ENCODE measurements around the gene LRRC59. TPM values are rescaled to one million over a fixed set of nuclear protein-coding genes. Genes with fewer than 3 reads are reported as not detected.

The LRRC59 gene
- total and polyA plus RNA-seq, 2 of the 13 experiments (the other 11 are each of a cell fraction or from before 2014, with no cell fraction given) = 87.3 to 222 TPM

- TF ChIP-seq HBP1 (CRISPR knock-in tag; IDR thresholded peaks at IDR 0.05; ENCODE audit: low read depth) (0 out of 2 replicates have a peak, but pooled peaks have one; percentile 38), GABPB1 (CRISPR knock-in tag; IDR thresholded peaks at IDR 0.05) (peak; percentile 73; the same call in 1 of the 2 replicates), ZNF709 (CRISPR knock-in tag; IDR thresholded peaks at IDR 0.05) (no peak), ZNF281 (CRISPR knock-in tag; IDR thresholded peaks at IDR 0.05; ENCODE audit: borderline replicate concordance) (peak; percentile 41; the same call in 1 of the 2 replicates), ZNF382 (CRISPR knock-in tag; IDR thresholded peaks at IDR 0.05; ENCODE audit: borderline replicate concordance) (no peak), ZNF460 (CRISPR knock-in tag; IDR thresholded peaks at IDR 0.05; ENCODE audit: borderline replicate concordance) (no peak), ZNF362 (CRISPR knock-in tag; IDR thresholded peaks at IDR 0.05; ENCODE audit: borderline replicate concordance) (0 out of 2 replicates have a peak, but pooled peaks have one; percentile 7), SOX13 (IDR thresholded peaks at IDR 0.05) (no peak), SOX13 (CRISPR knock-in tag; conservative IDR thresholded peaks at IDR 0.05 in 1 of 2, IDR thresholded peaks at IDR 0.05 in 1 of 2) (peak in 1 of 2 experiments; percentile 48; a peak in 2 of 4 replicates), ZKSCAN8 (CRISPR knock-in tag; IDR thresholded peaks at IDR 0.05; ENCODE audit: borderline replicate concordance) (peak; percentile 59; the same call in 1 of the 2 replicates), ZNF646 (CRISPR knock-in tag; IDR thresholded peaks at IDR 0.05) (no peak), NAIF1 (CRISPR knock-in tag; IDR thresholded peaks at IDR 0.05; ENCODE audit: borderline replicate concordance) (no peak), BATF2 (CRISPR knock-in tag; IDR thresholded peaks at IDR 0.05) (no peak), ZSCAN25 (CRISPR knock-in tag; IDR thresholded peaks at IDR 0.05) (peak; percentile 47; the same call in 1 of the 2 replicates)
Measured at GRCh38 chr17:50425682-50426471, 28.6 kb upstream of the LRRC59 start, which contains the start of gene ACSF2 (continued).

All from HepG2 (cell line).